Superior temporal gyrus (tissue), 1 donor: ENCODE data around the gene BLTP3A.
"Not testable (repeated sequence)": the region's sequence is repeated elsewhere in the genome, so short reads cannot be mapped to it uniquely, and the experiment has no call there.

Experiments used
- DNase-seq: peaks from one replicate; pipeline ENCODE4 v3.0.0-alpha.2; 2016; ENCODE audit errors: extremely low spot score

The BLTP3A gene, protein sequence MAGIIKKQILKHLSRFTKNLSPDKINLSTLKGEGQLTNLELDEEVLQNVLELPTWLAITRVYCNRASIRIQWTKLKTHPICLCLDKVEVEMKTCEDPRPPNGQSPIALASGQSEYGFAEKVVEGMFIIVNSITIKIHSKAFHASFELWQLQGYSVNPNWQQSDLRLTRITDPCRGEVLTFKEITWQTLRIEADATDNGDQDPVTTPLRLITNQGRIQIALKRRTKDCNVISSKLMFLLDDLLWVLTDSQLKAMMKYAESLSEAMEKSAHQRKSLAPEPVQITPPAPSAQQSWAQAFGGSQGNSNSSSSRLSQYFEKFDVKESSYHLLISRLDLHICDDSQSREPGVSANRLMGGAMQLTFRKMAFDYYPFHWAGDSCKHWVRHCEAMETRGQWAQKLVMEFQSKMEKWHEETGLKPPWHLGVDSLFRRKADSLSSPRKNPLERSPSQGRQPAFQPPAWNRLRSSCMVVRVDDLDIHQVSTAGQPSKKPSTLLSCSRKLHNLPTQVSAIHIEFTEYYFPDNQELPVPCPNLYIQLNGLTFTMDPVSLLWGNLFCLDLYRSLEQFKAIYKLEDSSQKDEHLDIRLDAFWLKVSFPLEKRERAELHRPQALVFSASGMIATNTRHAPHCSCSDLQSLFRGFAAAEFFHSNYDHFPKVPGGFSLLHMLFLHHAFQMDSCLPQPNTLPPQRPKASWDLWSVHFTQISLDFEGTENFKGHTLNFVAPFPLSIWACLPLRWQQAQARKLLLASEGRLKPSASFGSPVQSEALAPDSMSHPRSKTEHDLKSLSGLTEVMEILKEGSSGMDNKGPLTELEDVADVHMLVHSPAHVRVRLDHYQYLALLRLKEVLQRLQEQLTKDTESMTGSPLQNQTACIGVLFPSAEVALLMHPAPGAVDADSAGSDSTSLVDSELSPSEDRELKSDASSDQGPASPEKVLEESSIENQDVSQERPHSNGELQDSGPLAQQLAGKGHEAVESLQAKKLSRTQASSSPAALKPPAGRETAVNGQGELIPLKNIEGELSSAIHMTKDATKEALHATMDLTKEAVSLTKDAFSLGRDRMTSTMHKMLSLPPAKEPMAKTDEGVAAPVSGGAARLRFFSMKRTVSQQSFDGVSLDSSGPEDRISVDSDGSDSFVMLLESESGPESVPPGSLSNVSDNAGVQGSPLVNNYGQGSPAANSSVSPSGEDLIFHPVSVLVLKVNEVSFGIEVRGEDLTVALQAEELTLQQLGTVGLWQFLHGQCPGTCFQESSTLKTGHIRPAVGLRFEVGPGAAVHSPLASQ (N-terminal part only)

DNA sequence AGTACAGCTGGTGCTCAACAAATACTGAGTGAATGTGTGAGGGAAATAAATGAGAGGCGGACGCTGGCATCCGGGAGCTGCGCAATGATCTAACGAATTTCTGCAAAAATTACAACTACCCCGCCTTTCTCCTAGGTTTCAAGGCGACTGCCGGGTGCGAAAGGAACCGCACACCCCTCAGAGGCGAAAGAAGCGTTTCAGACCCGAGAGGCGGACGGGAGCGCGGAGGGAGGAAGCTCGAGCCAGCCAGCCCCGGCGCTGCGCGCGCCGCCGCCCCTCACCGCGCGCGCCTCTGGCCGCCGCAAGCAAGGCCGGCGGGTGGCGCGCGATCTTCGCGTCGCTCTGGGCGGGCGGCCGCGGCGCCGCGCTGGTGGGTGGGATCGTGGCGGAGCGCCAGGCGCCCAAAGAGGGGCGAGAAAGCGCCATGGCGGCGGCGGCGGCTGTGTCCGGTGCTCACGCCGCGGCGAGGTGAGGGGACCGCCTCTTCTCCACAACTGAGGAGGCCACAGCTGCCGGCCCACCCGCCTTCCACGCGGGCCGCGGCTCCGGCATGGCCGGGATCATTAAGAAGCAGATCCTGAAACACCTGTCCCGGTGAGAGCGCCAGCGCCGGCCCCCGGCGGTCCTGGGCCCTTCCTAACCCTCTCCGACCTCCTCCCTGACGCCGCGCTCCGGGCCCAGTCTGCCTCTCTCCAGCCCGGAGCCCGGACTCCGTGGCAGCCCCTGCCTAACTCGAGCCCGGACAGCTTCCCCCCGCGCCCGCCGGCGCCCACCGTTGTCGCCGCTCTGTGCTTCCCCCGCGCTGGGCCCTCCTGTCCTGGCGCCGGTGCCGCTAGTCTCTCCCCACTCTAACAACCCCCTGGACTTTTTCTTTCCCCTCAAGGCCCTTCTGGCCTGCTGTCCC lies at the start of gene BLTP3A:
BLTP3A (plus strand) TSS at position 383 of the 904 bp plus-strand sequence; CDS start at position 551, 168 bp downstream.
- DNase-seq, result peak; percentile 70

DNA sequence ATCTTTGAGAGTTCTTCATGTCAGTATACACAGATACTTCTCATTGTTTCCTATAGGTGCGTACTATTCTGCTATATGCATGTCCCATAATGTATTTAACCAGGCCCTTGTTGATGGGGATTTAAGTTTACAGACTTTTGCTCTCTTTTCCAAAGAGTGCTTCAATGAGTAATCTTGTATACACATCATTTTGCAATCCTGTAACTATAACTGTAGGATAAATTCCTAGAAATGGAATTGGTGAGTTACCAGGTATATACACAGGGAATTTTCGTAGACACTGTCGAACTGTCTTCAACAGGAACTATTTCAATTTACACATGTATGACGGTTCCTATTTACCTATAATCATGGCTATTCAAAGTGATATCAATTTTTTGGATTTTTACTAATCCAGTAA lies 49.8 kb upstream of the BLTP3A start:
- no peak for DNase-seq

DNA sequence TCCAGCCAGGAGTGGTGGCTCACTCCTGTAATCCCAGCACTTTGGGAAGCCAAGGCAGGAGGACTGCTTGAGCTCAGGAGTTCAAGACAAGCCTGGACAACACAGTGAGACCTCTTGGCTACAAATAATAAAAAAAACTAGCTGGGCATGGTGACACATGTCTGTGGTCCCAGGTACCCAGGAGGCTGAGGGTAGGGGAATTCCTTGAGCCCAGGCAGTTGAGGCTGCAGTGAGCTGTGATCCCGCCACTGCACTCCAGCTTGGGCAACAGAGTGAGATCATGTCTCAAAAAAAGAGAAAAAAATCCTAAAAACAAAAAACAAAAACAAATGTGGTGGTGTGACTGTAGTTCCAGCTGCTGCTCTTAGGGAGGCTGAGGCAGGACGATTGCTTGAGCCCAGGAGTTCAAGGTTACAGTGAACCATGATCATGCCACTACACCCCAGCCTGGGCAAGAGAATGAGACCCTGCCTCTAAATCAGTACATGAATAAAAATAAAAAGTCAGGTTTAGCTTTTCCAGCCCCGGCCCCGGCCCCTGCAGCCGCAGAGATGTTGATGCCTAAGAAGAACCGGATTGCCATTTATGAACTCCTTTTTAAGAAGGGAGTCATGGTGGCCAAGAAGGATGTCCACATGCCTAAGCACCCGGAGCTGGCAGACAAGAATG lies 48.1 kb upstream of the BLTP3A start:
- no peak for DNase-seq

DNA sequence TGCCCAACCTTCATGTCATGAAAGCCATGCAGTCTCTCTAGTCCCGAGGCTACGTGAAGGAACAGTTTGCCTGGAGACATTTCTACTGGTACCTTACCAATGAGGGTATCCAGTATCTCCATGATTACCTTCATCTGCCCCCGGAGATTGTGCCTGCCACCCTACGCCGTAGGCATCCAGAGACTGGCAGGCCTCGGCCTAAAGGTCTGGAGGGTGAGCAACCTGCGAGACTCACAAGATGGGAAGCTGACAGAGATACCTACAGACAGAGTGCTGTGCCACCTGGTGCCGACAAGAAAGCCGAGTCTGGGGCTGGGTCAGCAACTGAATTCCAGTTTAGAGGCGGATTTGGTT lies 47.6 kb upstream of the BLTP3A start:
- not testable (repeated sequence) for DNase-seq

DNA sequence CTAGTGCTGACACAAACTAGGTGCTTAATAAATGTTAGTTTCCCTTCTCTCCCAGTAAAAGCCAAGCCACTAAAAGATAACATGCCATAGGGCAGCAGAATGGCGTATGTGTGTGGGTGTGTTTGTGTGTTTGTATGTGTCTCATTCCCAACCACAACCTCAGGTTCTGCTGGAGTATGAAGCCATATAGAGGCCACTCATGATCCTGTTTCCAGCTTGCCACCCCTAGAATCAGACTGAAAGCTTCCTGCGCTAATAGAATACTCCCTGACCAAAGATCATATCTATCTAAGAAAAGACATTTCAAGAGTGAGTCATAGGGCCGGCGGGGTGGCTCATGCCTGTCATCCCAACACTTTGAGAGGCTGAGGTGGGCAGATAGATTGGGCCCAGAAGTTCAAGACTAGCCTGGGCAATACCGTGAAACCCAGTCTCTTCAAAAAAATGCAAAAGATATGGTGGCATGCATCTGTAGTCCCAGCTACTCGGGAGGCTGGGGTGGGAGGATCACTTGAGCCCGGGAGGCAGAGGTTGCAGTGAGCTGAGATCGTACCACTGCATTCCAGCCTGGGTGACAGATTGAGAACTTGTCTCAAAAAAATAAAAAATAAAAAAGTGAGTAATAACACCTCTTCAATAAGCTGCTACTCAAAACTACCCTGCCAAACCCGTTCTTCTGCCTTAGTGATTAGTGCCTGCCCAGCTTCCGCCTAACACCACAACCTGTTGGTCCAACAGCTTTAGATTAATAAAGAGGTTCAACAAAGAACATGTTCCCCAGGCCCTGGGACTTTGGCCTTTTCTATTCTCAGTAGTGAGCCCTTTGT lies 46.4 kb upstream of the BLTP3A start:
- DNase-seq, result no peak

DNA sequence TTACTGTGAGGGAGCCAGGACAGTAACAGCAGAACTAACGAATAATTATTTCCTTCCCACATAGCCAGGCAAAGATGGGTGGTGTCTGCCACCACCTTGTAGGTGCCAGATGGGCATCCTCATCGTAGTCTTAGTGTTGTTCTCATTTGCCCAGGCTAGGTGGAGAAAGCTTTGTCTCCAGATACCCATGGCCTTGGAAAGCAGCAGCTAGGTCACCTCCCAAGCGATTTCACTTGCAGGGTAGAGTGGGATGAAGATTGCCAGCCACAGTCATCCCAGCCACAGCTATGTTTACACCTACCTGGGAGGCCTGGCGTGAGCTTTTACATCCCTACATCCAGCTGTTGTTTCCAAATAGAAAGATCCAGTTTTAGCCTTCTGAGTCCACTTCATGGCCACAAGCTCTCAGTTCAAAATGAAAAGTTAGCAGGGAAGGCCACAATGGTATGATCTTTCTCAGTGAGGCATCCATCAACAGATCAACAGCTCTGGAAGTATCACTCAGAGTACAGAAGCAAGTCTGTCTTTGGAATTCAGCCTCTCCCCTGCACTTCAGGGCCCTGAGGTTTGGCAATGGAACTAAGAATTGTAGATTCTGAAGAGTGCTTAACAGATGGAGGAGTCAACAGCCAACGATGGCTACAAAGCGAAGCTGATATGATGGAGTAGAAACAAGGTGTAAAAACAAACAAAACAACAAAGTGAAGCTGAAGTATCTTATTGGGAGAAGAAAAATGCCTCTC lies 45.6 kb upstream of the BLTP3A start:
- DNase-seq, result no peak

DNA sequence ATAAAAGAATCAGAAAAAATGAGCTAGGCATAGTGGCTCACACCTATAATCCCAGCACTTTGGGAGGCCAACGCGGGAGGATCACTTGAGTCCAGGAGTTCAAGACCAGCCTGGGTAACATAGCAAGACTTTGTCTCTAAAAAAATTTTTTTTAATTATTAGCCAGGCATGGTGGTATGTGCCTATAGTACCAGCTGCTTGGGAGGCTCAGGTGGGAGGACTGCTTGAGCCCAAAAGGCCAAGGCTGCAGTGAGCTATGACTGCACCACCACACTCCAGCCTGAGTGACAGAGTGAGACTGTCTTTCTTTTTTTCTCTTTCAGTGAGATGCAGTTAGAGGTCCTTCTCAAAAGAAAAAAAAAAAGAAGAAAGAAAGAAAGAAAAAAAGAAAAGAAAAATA lies 43.1 kb upstream of the BLTP3A start:
- no peak for DNase-seq

DNA sequence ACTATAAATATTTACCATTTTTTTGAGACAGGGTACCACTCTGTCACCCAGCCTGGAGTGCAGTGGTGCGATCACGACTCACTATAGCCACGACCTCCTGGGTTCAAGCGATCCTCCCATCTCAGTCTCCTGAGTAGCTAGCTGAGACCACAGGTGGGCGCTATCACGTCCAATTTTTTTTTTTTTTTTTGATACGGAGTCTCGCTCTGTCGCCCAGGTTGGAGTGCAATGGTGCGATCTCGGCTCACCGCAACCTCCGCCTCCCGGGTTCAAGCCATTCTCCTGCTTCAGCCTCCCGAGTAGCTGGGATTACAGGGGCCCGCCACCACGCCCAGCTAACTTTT lies 35.4 kb upstream of the BLTP3A start:
- not testable (repeated sequence) for DNase-seq

DNA sequence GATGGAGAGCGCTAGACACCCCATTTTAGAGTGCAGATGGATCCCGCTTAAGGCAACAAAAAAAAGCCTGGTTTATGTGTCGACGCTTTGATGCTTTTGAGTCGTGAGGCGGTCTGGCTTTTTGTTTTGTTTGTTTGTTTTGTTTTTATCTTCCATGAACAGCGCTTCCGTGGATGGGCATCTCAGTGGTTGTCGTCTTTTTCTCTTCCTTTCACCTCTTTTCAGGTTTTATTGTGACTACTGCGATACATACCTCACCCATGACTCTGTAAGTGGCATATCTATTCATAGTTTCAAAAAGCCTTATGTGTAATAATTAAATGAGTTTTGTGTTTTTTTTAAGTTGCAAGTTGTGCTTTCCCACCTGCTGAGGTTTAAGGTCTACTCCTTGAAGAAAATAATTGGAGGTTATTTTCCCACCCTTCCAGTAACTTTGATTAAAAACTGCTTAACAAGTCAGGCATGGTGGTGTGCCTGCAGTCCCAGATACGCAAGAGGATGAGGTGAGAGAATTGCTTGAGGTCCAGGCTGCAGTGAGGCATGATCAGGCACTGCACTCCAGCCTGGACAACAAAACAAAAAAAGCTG lies 34.1 kb upstream of the BLTP3A start:
- no peak for DNase-seq

DNA sequence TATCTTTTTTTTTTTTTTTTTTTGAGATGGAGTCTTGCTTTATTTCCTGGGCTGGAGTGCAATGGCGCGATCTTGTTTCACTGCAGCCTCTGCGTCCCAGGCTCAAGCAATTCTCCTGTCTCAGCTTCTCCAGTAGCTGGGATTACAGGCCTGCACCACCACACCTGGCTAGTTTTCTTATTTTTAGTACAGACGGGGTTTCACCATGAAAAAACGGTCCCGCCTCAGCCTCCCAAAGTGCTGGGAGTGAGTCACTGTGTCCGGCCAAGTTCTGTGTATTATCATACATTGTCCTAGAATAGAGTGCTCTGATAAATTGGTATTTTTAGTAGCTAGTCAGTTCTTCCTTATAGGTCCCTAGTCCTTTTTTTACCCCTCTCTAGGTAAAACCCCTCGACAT lies 31.8 kb upstream of the BLTP3A start:
- no peak for DNase-seq

DNA sequence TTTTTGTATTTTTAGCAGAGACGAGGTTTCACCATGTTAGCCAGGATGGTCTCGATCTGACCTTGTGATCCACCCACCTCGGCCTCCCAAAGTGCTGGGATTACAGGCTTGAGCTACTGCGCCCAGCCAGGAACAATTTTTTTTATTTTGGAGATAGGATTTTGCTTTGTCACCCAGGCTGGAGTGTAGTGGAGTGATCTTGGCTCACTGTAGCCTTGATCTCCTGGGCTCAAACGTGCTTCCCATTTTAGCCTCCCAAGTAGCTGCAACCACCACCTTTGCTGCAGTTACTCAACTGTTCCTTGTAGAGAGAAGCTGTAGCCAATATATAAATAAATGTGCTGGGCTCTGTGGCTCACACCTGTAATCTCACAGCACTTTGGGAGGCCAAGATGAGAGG lies 30.2 kb upstream of the BLTP3A start:
- DNase-seq, result not testable (repeated sequence)

DNA sequence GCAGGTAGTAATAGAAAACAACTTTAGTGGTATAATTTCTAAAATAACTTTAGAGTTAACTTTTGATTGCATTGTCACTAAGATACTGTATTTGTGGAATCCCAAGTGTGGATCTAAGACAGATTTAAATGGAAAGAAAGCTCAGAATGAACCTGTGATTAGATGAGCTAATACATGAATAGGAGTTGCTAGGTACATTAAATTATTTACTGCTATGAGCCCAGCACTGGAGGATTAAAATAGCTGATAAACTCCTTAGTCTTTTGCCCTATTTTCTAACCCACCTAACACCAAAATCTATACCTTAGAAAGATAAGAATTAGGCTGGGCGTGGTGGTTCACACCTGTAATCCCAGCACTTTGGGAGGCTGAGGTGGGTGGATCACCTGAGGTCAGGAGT lies 23.7 kb upstream of the BLTP3A start:
- no peak for DNase-seq

DNA sequence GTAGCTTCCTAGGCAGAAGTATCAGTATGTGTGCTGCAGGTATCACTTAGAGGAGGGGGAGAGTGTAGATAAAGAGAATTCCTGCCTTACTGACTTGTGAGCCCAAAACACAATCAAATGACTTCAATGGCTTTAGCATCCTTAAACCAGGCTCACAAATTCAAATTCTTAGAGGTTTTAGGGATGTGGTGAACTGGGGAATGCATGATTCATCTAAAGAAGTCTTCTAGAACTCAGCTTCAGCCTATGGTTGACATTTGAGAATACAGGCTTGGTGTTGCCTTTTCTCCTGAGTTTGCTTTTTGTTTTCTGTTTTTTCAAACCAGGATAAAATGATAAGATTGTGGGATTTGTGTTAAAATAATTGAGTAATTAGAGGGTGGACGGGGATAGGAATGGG lies 20.2 kb upstream of the BLTP3A start:
- DNase-seq, result no peak

DNA sequence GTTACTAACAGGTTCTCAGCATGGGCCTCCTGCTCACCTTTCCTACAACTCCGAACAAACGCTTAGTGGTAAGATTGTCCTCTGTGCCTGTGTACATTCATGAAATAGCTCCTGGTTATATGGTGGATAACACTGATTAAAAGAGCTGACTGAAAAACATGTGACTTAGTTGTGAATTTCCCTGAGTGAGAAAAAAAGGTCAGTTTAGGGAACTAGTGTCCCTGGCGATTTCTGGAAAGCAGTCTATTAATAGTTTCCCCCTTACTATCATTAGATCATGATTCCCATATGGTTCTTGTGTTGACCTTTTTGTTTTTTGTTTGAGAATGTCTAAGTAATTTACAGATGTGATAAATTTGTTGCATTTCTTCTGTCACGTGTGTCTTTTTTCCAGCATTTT lies 18.9 kb upstream of the BLTP3A start:
- DNase-seq, result no peak

DNA sequence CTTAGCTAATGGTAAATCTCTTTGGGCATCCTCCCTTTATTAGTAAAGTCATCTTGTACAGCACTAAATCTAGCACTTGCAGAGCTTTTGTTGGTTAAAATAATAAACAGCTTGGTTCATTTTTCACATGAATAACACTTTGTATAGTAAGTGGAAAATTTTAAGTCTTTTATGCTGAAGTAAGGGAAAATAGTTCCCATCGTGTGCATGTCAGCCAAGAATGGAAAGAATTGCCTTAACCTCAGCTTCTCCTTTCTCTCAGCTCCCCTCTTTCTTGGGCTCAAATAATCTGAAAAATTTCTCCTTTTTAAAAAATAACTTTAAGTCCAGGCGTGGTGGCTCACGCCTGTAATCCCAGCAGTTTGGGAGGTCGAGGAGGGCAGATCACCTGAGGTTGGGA lies 18.0 kb upstream of the BLTP3A start:
- no peak for DNase-seq

DNA sequence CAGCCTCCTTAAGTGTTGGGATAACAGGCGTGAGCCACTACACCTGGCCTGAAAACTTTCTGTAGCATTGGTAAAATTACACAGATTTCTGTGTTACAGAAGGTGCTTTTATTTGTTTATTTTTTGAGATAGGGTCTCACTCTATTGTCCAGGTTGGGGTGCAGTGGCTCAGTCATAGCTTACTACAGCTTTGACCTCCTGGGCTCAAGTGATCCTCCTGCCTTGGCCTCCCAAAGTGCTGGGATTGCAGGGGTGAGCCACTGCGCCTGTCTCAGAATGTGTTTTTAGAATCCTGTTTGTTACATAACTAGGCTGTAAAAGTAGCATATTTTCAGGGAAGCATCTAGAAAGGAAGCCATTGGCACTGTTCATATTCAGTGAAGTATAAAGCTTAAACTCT lies 16.9 kb upstream of the BLTP3A start:
- no peak for DNase-seq

DNA sequence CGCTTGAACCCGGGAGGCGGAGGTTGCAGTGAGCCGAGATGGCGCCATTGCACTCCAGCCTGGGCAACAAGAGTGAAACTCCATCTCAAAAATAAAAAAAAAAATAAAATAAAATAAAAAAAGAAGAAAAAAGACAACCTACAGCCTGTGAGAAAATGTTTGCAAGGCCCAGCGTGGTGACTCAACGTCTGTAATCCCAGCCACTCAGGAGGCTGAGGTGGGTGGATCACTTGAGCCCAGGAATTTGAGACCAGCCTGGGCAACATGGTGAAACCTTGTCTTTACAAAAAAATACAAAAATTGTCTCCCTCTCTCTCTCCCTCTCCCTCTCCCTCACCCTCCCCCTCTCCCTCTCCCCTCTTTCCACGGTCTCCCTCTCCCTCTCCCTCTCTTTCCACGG lies 6.5 kb upstream of the BLTP3A start:
- DNase-seq, result not testable (repeated sequence)

DNA sequence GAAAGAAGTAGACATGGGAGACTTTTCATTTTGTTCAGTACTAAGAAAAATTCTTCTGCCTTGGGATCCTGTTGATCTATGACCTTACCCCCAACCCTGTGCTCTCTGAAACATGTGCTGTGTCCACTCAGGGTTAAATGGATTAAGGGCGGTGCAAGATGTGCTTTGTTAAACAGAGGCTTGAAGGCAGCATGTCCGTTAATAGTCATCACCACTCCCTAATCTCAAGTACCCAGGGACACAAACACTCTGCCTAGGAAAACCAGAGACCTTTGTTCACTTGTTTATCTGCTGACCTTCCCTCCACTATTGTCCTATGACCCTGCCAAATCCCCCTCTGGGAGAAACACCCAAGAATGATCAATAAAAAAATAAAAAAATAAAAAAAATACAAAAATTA lies 4.7 kb upstream of the BLTP3A start:
- DNase-seq, result not testable (repeated sequence)

DNA sequence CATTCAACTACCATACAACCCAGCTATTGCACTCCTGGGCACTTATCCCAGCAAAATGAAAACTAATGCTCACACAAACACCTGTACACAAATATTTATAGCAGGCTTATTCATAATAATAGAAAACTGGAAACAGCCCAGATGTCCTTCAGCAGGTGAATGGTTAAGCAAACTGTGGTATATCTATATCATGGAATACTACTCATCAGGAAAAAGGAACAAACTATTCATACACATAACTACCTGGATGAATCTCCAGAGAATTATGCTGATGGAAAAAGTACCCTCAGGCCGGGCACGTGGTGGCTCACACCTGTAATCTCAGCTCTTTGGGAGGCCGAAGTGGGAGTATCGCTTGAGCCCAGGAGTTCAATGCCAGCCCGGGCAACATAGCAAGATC lies 3.8 kb upstream of the BLTP3A start:
- no peak for DNase-seq
